CD4-positive, CD25-positive, alpha-beta regulatory T cell (primary cell): Measurements from ENCODE around the gene ZSCAN18. TPM values are rescaled to one million over a fixed set of nuclear protein-coding genes. Genes with fewer than 3 reads are reported as not detected.

ENCODE experiments used
- ATAC-seq, 2 donors: fragments of 150-1000 bp; cut with Tn5 transposase; one replicate each; pipeline ENCODE4 v1.10.0; 2021; ENCODE audit warnings: low read depth in 2 of 2, moderate number of reproducible peaks in 2 of 2, moderate library complexity in 1 of 2
- DNase-seq, 3 donors: peaks; one replicate each; pipeline versions ENCODE4 v3.0.0 to v3.0.0-alpha.2; 2012 to 2022; ENCODE audit warnings: mixed read lengths in 1 of 3
- H3K27ac ChIP-seq: one replicate; pipeline ENCODE4 v1.7.0; 2013; ENCODE audit warnings: mild to moderate bottlenecking, low read length; ENCODE audit not compliant: insufficient read depth, poor library complexity, severe bottlenecking
- H3K27me3 ChIP-seq: one replicate; pipeline ENCODE4 v1.7.0; 2013; ENCODE audit warnings: low read length; ENCODE audit not compliant: control insufficient read depth, insufficient read depth
- H3K36me3 ChIP-seq: one replicate; pipeline ENCODE4 v1.7.0; 2013; ENCODE audit warnings: mild to moderate bottlenecking, low read length, moderate library complexity; ENCODE audit not compliant: control insufficient read depth, insufficient read depth
- H3K4me1 ChIP-seq: 2 replicates; pipeline ENCODE4 v1.7.0; 2013; ENCODE audit warnings: mild to moderate bottlenecking, low read length; ENCODE audit not compliant: insufficient read depth, control insufficient read depth, poor library complexity, severe bottlenecking
- H3K4me3 ChIP-seq: one replicate; pipeline ENCODE4 v1.7.0; 2013; ENCODE audit warnings: low read depth, mild to moderate bottlenecking, low read length, moderate library complexity
- H3K9me3 ChIP-seq, 2 experiments: 1 replicate in 1 of 2; 2 replicates in 1 of 2; pipeline ENCODE4 v1.7.0; 2013; ENCODE audit warnings: low read length in 2 of 2, mild to moderate bottlenecking in 1 of 2, moderate library complexity in 1 of 2; ENCODE audit not compliant: control insufficient read depth in 2 of 2
- H3K27ac Mint-ChIP-seq, 3 donors: one replicate each; pipeline ENCODE4 v1.8.0; 2020 to 2022; ENCODE audit warnings: mild to moderate bottlenecking in 3 of 3, mixed read lengths in 3 of 3, moderate library complexity in 2 of 3
- H3K27me3 Mint-ChIP-seq: one replicate; pipeline ENCODE4 v1.8.0; 2022; ENCODE audit warnings: mild to moderate bottlenecking, mixed read lengths
- H3K36me3 Mint-ChIP-seq: one replicate; pipeline ENCODE4 v1.8.0; 2020; ENCODE audit warnings: mixed read lengths
- H3K4me1 Mint-ChIP-seq, 4 donors: one replicate each; pipeline ENCODE4 v1.8.0; 2020 to 2022; ENCODE audit warnings: mixed read lengths in 4 of 4, mild to moderate bottlenecking in 1 of 4
- H3K4me3 Mint-ChIP-seq, 4 donors: one replicate each; pipeline ENCODE4 v1.8.0; 2020 to 2022; ENCODE audit warnings: mild to moderate bottlenecking in 4 of 4, mixed read lengths in 4 of 4, moderate library complexity in 3 of 4
- H3K9me3 Mint-ChIP-seq, 7 donors: one replicate each; pipeline ENCODE4 v1.8.0; 2020 to 2022; ENCODE audit warnings: mixed read lengths in 7 of 7, mild to moderate bottlenecking in 3 of 7, moderate library complexity in 2 of 7
- polyA plus RNA-seq, 4 donors: library from polyadenylated mRNA; unstranded; fragments of 300-500 nt; fragmentation: Illumina TruSeq; gene quantifications; one replicate each; pipeline ENCODE4 v1.2.3, GENCODE V29; 2021
- total RNA-seq: library from RNA; stranded (reverse); gene quantifications from one replicate; pipeline ENCODE4 v1.2.3, GENCODE V29; 2022

ZSCAN18 gene
- total and polyA plus RNA-seq, 5 donors from 2014 or later: 3.9 to 17.7 (median 13.4) TPM

- peaks cover 7% of the 10 kb centered on the region for H3K36me3 Mint-ChIP-seq
- ATAC-seq (no peak), DNase-seq (no peak)
- H3K27me3 Mint-ChIP-seq: no peaks in the 10 kb centered on the region
- peaks cover 0 to 61% (median 19%) of the 10 kb centered on the region in 7 donors for H3K9me3 Mint-ChIP-seq
- H3K9me3 ChIP-seq: peaks cover 12 to 78% of the 10 kb centered on the region in 2 experiments
- no peaks in the 10 kb centered on the region for H3K4me1 Mint-ChIP-seq
- H3K4me3 Mint-ChIP-seq: no peak overlapping the region
- H3K4me3 ChIP-seq: no peak overlapping the region
- H3K4me1 ChIP-seq: no peaks in the 10 kb centered on the region
- no peak overlapping the region for H3K27ac ChIP-seq
- H3K36me3 ChIP-seq: no peaks in the 10 kb centered on the region
- H3K27ac Mint-ChIP-seq: no peak overlapping the region
- H3K27me3 ChIP-seq: no peaks in the 10 kb centered on the region
Observed at GRCh38 chr19:58047672-58048071, 50.4 kb downstream of the ZSCAN18 start.

- Mint-ChIP-seq H3K27me3 (no peaks in the 10 kb centered on the region), H3K4me3 (no peak overlapping the region), H3K4me1 (no peaks in the 10 kb centered on the region), H3K27ac (no peak overlapping the region), H3K9me3 (peaks cover 0 to 61% (median 19%) of the 10 kb centered on the region in 7 donors), H3K36me3 (peaks cover 7% of the 10 kb centered on the region)
- Histone ChIP-seq H3K4me3 (no peak overlapping the region), H3K36me3 (no peaks in the 10 kb centered on the region), H3K27ac (no peak overlapping the region), H3K27me3 (no peaks in the 10 kb centered on the region), H3K4me1 (no peaks in the 10 kb centered on the region), H3K9me3 (peaks cover 12 to 74% of the 10 kb centered on the region in 2 experiments)
- DNase-seq (no peak), ATAC-seq (no peak)
Observed at GRCh38 chr19:58046856-58047255, 51.2 kb downstream of the ZSCAN18 start.

GRCh38 chr19:58045411-58046050, 52.5 kb downstream of the ZSCAN18 start:
- Mint-ChIP-seq H3K4me1 (no peaks in the 10 kb centered on the region), H3K36me3 (peaks cover 7% of the 10 kb centered on the region), H3K9me3 (peaks cover 0 to 58% (median 20%) of the 10 kb centered on the region in 7 donors), H3K4me3 (no peak overlapping the region), H3K27me3 (no peaks in the 10 kb centered on the region), H3K27ac (no peak overlapping the region)
- DNase-seq (no peak), ATAC-seq (no peak)
- Histone ChIP-seq H3K4me1 (no peaks in the 10 kb centered on the region), H3K27me3 (no peaks in the 10 kb centered on the region), H3K27ac (no peak overlapping the region), H3K36me3 (no peaks in the 10 kb centered on the region), H3K4me3 (no peak overlapping the region), H3K9me3 (peaks cover 7 to 77% of the 10 kb centered on the region in 2 experiments)

- H3K4me1 Mint-ChIP-seq: no peaks in the 10 kb centered on the region
- no peaks in the 10 kb centered on the region for H3K4me1 ChIP-seq
- no peak overlapping the region for H3K4me3 Mint-ChIP-seq
- ATAC-seq (no peak), DNase-seq (no peak)
- H3K36me3 ChIP-seq: no peaks in the 10 kb centered on the region
- H3K27me3 ChIP-seq: no peaks in the 10 kb centered on the region
- no peak overlapping the region for H3K27ac ChIP-seq
- H3K9me3 Mint-ChIP-seq: peaks cover 0 to 55% (median 20%) of the 10 kb centered on the region in 7 donors
- no peak overlapping the region for H3K4me3 ChIP-seq
- H3K27ac Mint-ChIP-seq: peak overlapping the region in 1 of 3 donors; percentile 77
- H3K27me3 Mint-ChIP-seq: no peaks in the 10 kb centered on the region
- H3K36me3 Mint-ChIP-seq: peaks cover 7% of the 10 kb centered on the region
- peaks cover 7 to 83% of the 10 kb centered on the region in 2 experiments for H3K9me3 ChIP-seq
Observed at GRCh38 chr19:58044886-58045285, 53.1 kb downstream of the ZSCAN18 start.

GRCh38 chr19:58044391-58044790, 53.6 kb downstream of the ZSCAN18 start:
- peaks cover 7 to 79% of the 10 kb centered on the region in 2 experiments for H3K9me3 ChIP-seq
- Mint-ChIP-seq H3K4me3 (no peak overlapping the region), H3K4me1 (no peaks in the 10 kb centered on the region), H3K27ac (no peak overlapping the region), H3K36me3 (peaks cover 7% of the 10 kb centered on the region), H3K27me3 (no peaks in the 10 kb centered on the region), H3K9me3 (peaks cover 0 to 52% (median 19%) of the 10 kb centered on the region in 7 donors)
- no peak overlapping the region for H3K4me3 ChIP-seq
- DNase-seq: no peak
- no peaks in the 10 kb centered on the region for H3K4me1 ChIP-seq
- H3K27me3 ChIP-seq: no peaks in the 10 kb centered on the region
- H3K36me3 ChIP-seq: no peaks in the 10 kb centered on the region
- no peak overlapping the region for H3K27ac ChIP-seq
- no peak for ATAC-seq

- DNase-seq (no peak), ATAC-seq (no peak)
- H3K27ac ChIP-seq: no peak overlapping the region
- no peaks in the 10 kb centered on the region for H3K4me1 ChIP-seq
- H3K36me3 ChIP-seq: no peaks in the 10 kb centered on the region
- H3K4me3 Mint-ChIP-seq: no peak overlapping the region
- no peaks in the 10 kb centered on the region for H3K4me1 Mint-ChIP-seq
- no peaks in the 10 kb centered on the region for H3K27me3 Mint-ChIP-seq
- H3K36me3 Mint-ChIP-seq: peaks cover 7% of the 10 kb centered on the region
- H3K27me3 ChIP-seq: no peaks in the 10 kb centered on the region
- no peak overlapping the region for H3K4me3 ChIP-seq
- H3K9me3 Mint-ChIP-seq: peaks cover 0 to 45% (median 11%) of the 10 kb centered on the region in 7 donors
- no peak overlapping the region for H3K27ac Mint-ChIP-seq
- H3K9me3 ChIP-seq: peaks cover 5 to 75% of the 10 kb centered on the region in 2 experiments
Observed at GRCh38 chr19:58042495-58043340, 55.3 kb downstream of the ZSCAN18 start.

- Histone ChIP-seq H3K9me3 (peaks cover 4 to 63% of the 10 kb centered on the region in 2 experiments), H3K27ac (no peak overlapping the region), H3K27me3 (no peaks in the 10 kb centered on the region), H3K4me1 (no peaks in the 10 kb centered on the region), H3K36me3 (no peaks in the 10 kb centered on the region), H3K4me3 (no peak overlapping the region)
- peaks cover 0 to 38% (median 14%) of the 10 kb centered on the region in 7 donors for H3K9me3 Mint-ChIP-seq
- no peak overlapping the region for H3K4me3 Mint-ChIP-seq
- no peak overlapping the region for H3K27ac Mint-ChIP-seq
- no peaks in the 10 kb centered on the region for H3K27me3 Mint-ChIP-seq
- H3K36me3 Mint-ChIP-seq: peaks cover 2% of the 10 kb centered on the region
- ATAC-seq: no peak
- no peak for DNase-seq
- H3K4me1 Mint-ChIP-seq: no peaks in the 10 kb centered on the region
Observed at GRCh38 chr19:58040751-58041525, 57.1 kb downstream of the ZSCAN18 start.
